HepG2 (cell line): ENCODE results near the gene UBC. TPM values are rescaled to one million over a fixed set of nuclear protein-coding genes. Genes with fewer than 3 reads are reported as not detected.

Experiments used
- ATAC-seq: fragments of 200-7000 bp; cut with Tn5 transposase; 3 replicates; pipeline ENCODE4 v1.9.1; 2020; ENCODE audit warnings: mild to moderate bottlenecking, moderate library complexity
- BruUV-seq: library from RNA; stranded (reverse); fragments of 400-500 nt; replicated peaks from 2 replicates; lab custom pipeline; 2021; lab: Mats Ljungman, UMichigan
- CTCF ChIA-PET: fragments of 300-600 bp; formaldehyde crosslinking; extraction: SDS; loops from one replicate; lab custom pipeline; 2021; ENCODE audit warnings: low total read pairs, inconsistent platforms, low intra/inter-chr PET ratio; lab: Yijun Ruan, JAX
- POLR2A ChIA-PET: fragments of 350-600 bp; sonication (Branson Sonifier 250); formaldehyde crosslinking; loops from one replicate; lab custom pipeline; 2020; ENCODE audit warnings: antibody characterized with exemption, inconsistent platforms; lab: Yijun Ruan, JAX
- DNase-seq: peaks from one replicate; pipeline ENCODE4 v3.0.0-alpha.2; 2015; ENCODE audit warnings: low spot score
- FAIRE-seq: peaks from 3 replicates; lab custom pipeline; 2011; peaks lifted over from hg19 to GRCh38; lab: Jason Lieb, UNC
- H2AFZ ChIP-seq: one replicate; pipeline ENCODE4 v1.6.1; 2011; ENCODE audit warnings: low read length, inconsistent platforms
- H3K27ac ChIP-seq: fragments of 300-600 bp; 3 replicates; pipeline ENCODE4 v1.8.0; 2011; ENCODE audit warnings: mixed run types, mild to moderate bottlenecking, mixed read lengths, low read length, inconsistent platforms; ENCODE audit not compliant: insufficient read depth; ENCODE audit errors: extremely low read length
- H3K27me3 ChIP-seq, 2 experiments: fragments of 200-600 bp in 1 of 2; 2 replicates in 1 of 2; 3 replicates in 1 of 2; pipeline versions ENCODE4 v1.6.0 to v1.8.0; 2011; ENCODE audit warnings: low read length in 2 of 2, mild to moderate bottlenecking in 2 of 2, moderate library complexity in 2 of 2, inconsistent platforms in 1 of 2; ENCODE audit not compliant: insufficient read depth in 2 of 2, control insufficient read depth in 1 of 2
- H3K36me3 ChIP-seq, 2 experiments: fragments of 200-600 bp in 1 of 2; replicated peaks in 1 of 2; 2 replicates in 1 of 2; 3 replicates in 1 of 2; pipeline versions ENCODE4 v1.5.1 to v1.8.0; 2011; ENCODE audit warnings: low read length in 2 of 2, inconsistent platforms in 1 of 2; ENCODE audit not compliant: insufficient read depth in 2 of 2, control insufficient read depth in 1 of 2
- H3K4me1 ChIP-seq: 2 replicates; pipeline ENCODE4 v1.5.1; 2012; ENCODE audit warnings: low read length, inconsistent platforms; ENCODE audit not compliant: insufficient read depth
- H3K4me2 ChIP-seq: 2 replicates; pipeline ENCODE4 v1.6.0; 2011; ENCODE audit warnings: low read depth, low read length, inconsistent platforms
- H3K4me3 ChIP-seq, 3 experiments: fragments of 200-600 bp in 1 of 3; sonication (generic), shearing (Covaris generic) in 1 of 3; replicated peaks in 1 of 3; 2 replicates each; pipeline ENCODE4 v1.5.1; 2011 to 2016; ENCODE audit warnings: low read length in 3 of 3, inconsistent platforms in 2 of 3, low read depth in 2 of 3, mild to moderate bottlenecking in 2 of 3, control low read depth in 1 of 3, mixed read lengths in 1 of 3; ENCODE audit not compliant: insufficient read depth in 1 of 3
- H3K79me2 ChIP-seq: one replicate; pipeline ENCODE4 v1.6.1; 2011; ENCODE audit warnings: low read length, inconsistent platforms; ENCODE audit not compliant: insufficient read depth
- H3K9ac ChIP-seq: 2 replicates; pipeline ENCODE4 v1.6.0; 2011; ENCODE audit warnings: mild to moderate bottlenecking, low read depth, low read length, inconsistent platforms; ENCODE audit not compliant: insufficient read depth
- H3K9me3 ChIP-seq: 2 replicates; pipeline ENCODE4 v1.5.1; 2012; ENCODE audit warnings: mild to moderate bottlenecking, low read length
- H4K20me1 ChIP-seq: 2 replicates; pipeline ENCODE4 v1.6.0; 2011; ENCODE audit warnings: inconsistent platforms, mild to moderate bottlenecking, low read length, moderate library complexity; ENCODE audit not compliant: insufficient read depth
- ERF ChIP-seq: IDR thresholded peaks from 2 replicates; pipeline ENCODE4 v1.6.1; 2018; ENCODE audit warnings: missing biosample characterization, missing genetic modification reagents
- FOXK1 ChIP-seq: sonication (generic); formaldehyde crosslinking; IDR thresholded peaks from 2 replicates; pipeline ENCODE4 v1.4.0; 2020; ENCODE audit warnings: low read depth, missing genetic modification reagents, borderline replicate concordance
- KAT2B ChIP-seq: fragments of 150-350 bp; IDR thresholded peaks from 2 replicates; pipeline ENCODE4 v1.6.1; 2014; ENCODE audit warnings: low read depth, low read length, borderline replicate concordance
- MED1 ChIP-seq: sonication (generic); formaldehyde crosslinking; IDR thresholded peaks from 2 replicates; pipeline ENCODE4 v1.4.0; 2020; ENCODE audit warnings: missing genetic modification reagents
- NR2F1 ChIP-seq, 2 experiments: fragments of 450-650 bp in 1 of 2; formaldehyde crosslinking in 1 of 2; IDR thresholded peaks; 2 replicates each; pipeline versions ENCODE4 v1.5.0 to v1.6.1; 2016 to 2020; ENCODE audit warnings: mild to moderate bottlenecking in 1 of 2, missing compliant biosample characterization in 1 of 2, missing genetic modification reagents in 1 of 2, moderate library complexity in 1 of 2
- RELA ChIP-seq: sonication (generic); formaldehyde crosslinking; IDR thresholded peaks from 2 replicates; pipeline ENCODE4 v1.4.0; 2020; ENCODE audit warnings: missing genetic modification reagents
- XBP1 ChIP-seq: sonication (generic); formaldehyde crosslinking; IDR thresholded peaks from 2 replicates; pipeline ENCODE4 v1.5.0; 2020; ENCODE audit warnings: missing genetic modification reagents
- ZNF121 ChIP-seq: sonication (generic); formaldehyde crosslinking; IDR thresholded peaks from 2 replicates; pipeline ENCODE4 v1.5.0; 2020; ENCODE audit warnings: mild to moderate bottlenecking, missing genetic modification reagents
- ZNF263 ChIP-seq: sonication (generic); formaldehyde crosslinking; IDR thresholded peaks from 2 replicates; pipeline ENCODE4 v1.4.0; 2020; ENCODE audit warnings: missing genetic modification reagents
- ZNF343 ChIP-seq: sonication (generic); formaldehyde crosslinking; IDR thresholded peaks from 2 replicates; pipeline ENCODE4 v1.4.0; 2020; ENCODE audit warnings: mild to moderate bottlenecking, missing genetic modification reagents
- ZNF431 ChIP-seq: sonication (generic); formaldehyde crosslinking; IDR thresholded peaks from 2 replicates; pipeline ENCODE4 v1.9.0; 2022; ENCODE audit warnings: missing genetic modification reagents, low read depth, mild to moderate bottlenecking, borderline replicate concordance
- ZNF567 ChIP-seq: sonication (generic); formaldehyde crosslinking; IDR thresholded peaks from 2 replicates; pipeline ENCODE4 v1.8.1; 2023; ENCODE audit warnings: mild to moderate bottlenecking, missing genetic modification reagents, borderline replicate concordance
- ZNF614 ChIP-seq: IDR thresholded peaks from 2 replicates; pipeline ENCODE4 v1.6.1; 2018; ENCODE audit warnings: missing biosample characterization, missing genetic modification reagents, inconsistent platforms, borderline replicate concordance
- ZNF629 ChIP-seq: sonication (generic); formaldehyde crosslinking; conservative IDR thresholded peaks from 2 replicates; pipeline ENCODE4 v1.5.0; 2020; ENCODE audit warnings: missing genetic modification reagents
- ZSCAN12 ChIP-seq: sonication (generic); formaldehyde crosslinking; IDR thresholded peaks from 2 replicates; pipeline ENCODE4 v1.9.0; 2021; ENCODE audit warnings: mild to moderate bottlenecking, missing genetic modification reagents
- ZSCAN30 ChIP-seq: sonication (generic); formaldehyde crosslinking; IDR thresholded peaks from 2 replicates; pipeline ENCODE4 v1.5.0; 2020; ENCODE audit warnings: mild to moderate bottlenecking, missing genetic modification reagents
- WGBS: methylation state at CpG from one replicate; pipeline ENCODE4 v1.1.6; 2017; ENCODE audit warnings: low lambda C conversion rate; 5-methylcytosine and 5-hydroxymethylcytosine counted together
- in situ Hi-C: cut with HindIII; loops from 2 replicates; pipeline ENCODE4 v1.10.0; 2017; ENCODE audit warnings: low pct_unique_long_range_greater_than_20kb; ENCODE audit not compliant: extremely low pct_ligation_motif_present
- intact Hi-C: fragments of 100-400 bp; cut with micrococcal nuclease; formaldehyde crosslinking; loops from one replicate; pipeline ENCODE4 v1.10.0; 2022; ENCODE audit not compliant: unreplicated experiment
- polyA plus RNA-seq, 8 experiments: library from polyadenylated mRNA; depleted of rRNA in 3 of 8; stranded (reverse) in 7 of 8; unstranded in 1 of 8; fragments of >200 nt; fragmentation: Illumina TruSeq in 4 of 8; extraction: Trizol in 4 of 8; gene quantifications; 2 replicates each; pipeline versions ENCODE4 v1.2.1 to v1.2.3, GENCODE V29; 2011 to 2016; ENCODE audit warnings: low read depth in 4 of 8, missing spikeins in 1 of 8, mixed read lengths in 1 of 8; ENCODE audit not compliant: insufficient read depth in 1 of 8
- total RNA-seq, 5 experiments: library from RNA; depleted of rRNA; stranded (reverse); fragments of >200 nt; fragmentation: Illumina TruSeq; extraction: Trizol; gene quantifications; 2 replicates each; pipeline ENCODE4 v1.2.3, GENCODE V29; 2016; ENCODE audit warnings: low read depth in 1 of 5
- TF ChIP-seq, protein P1 (sequence below): IDR thresholded peaks from 2 replicates; pipeline ENCODE4 v1.6.1; 2016; ENCODE audit warnings: mild to moderate bottlenecking

UBC gene
- total and polyA plus RNA-seq, 2 of the 13 experiments (the other 11 are each of a cell fraction or from before 2014, with no cell fraction given): 805 to 1,432 TPM

DNA sequence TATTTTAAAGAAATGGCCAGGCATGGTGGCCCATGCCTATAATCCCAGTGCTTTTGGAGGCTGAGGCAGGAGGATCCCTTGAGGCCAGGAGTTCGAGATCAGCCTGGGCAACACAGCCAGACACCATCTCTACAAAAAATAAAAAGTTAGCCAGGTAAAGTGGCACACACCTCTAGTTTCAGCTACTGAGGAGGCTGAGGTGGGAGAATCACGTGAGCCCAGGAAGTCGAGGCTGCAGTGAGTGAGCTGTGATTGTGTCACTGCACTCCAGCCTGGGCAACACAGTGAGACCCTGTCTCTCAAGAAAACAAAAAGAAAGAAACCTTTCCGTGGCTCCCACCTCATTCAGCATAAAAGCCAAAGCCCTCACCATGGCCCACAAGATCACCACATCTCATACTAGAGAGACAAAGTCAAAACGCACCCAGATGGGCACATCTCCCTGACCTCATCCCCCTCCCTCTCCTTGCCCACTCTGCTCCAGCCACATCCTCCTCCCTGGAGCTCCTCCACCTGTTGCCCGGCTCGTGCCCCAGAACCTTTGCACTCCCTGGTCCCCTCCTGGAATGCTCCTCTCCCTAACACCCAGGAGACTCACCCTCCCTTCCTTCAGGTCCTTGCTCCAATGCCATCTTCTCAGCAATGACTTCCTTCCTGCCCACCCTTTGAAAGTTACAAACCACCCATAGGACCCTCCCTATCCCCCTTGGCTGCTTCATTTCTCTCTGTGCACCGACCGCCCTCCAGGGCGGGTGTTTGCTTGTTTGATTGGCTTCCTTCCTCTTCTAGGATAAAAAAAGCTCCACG lies 46.0 kb downstream of the UBC start:
- no TSS peak for BruUV-seq
- in situ Hi-C loops: no loop called here
- H3K36me3 ChIP-seq: no peaks in the 10 kb centered on the region
- ChIA-PET POLR2A (no interaction called here), CTCF (no interaction called here)
- no peak overlapping the region for H2AFZ ChIP-seq
- TF ChIP-seq XBP1 (CRISPR knock-in tag) (no peak), ZNF343 (CRISPR knock-in tag) (no peak), ZNF121 (CRISPR knock-in tag) (peak; percentile 69; the same call in 1 of the 2 replicates), ZNF263 (CRISPR knock-in tag) (peak; percentile 73)
- no peak overlapping the region for H3K27ac ChIP-seq
- H3K4me3 ChIP-seq: no peak overlapping the region
- WGBS: 76% methylated on average over 11 of the region's 11 CpGs
- peaks cover 82% of the 10 kb centered on the region for H3K4me1 ChIP-seq
- H3K79me2 ChIP-seq: peaks cover 1% of the 10 kb centered on the region
- H4K20me1 ChIP-seq: no peaks in the 10 kb centered on the region
- H3K9me3 ChIP-seq: no peaks in the 10 kb centered on the region
- H3K9ac ChIP-seq: no peak overlapping the region
- no peak for ATAC-seq
- no peaks in the 10 kb centered on the region for H3K27me3 ChIP-seq
- no peak overlapping the region for H3K4me2 ChIP-seq
- intact Hi-C loops: no loop called here
- no peak for DNase-seq
- FAIRE-seq: no peak

DNA sequence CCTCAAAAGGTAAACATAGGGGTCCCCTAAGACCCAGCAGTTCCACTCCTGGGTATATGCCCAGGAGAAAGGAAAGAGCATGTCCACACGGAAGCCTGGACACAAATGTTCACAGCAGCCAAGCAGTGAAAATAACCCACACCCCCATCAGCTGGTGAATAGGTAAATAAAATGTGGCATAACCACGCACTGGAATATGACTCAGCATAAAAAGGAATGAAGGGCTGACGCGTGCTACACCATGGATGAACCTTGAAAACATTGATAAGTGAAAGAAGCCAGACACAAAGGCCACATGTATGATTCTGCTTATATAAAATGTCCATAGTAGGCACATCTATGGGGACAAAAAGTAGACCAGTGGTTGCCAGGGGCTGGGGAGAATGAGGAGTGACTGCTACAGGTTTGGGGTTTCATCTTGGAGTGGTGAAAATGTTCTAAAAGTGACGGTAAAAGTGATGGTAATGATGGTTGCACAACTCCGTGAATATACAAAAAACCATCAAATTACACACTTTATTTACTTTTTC lies 47.0 kb downstream of the UBC start:
- Histone ChIP-seq H4K20me1 (no peaks in the 10 kb centered on the region), H3K79me2 (peaks cover 11% of the 10 kb centered on the region), H3K4me2 (no peak overlapping the region), H3K4me3 (no peak overlapping the region), H3K9me3 (no peaks in the 10 kb centered on the region), H3K27me3 (no peaks in the 10 kb centered on the region; a peak in 1 of 5 replicates), H3K36me3 (no peaks in the 10 kb centered on the region), H3K4me1 (peaks cover 76% of the 10 kb centered on the region), H3K27ac (no peak overlapping the region), H2AFZ (no peak overlapping the region), H3K9ac (no peak overlapping the region)
- DNase-seq (peak; percentile 78), FAIRE-seq (no peak), ATAC-seq (no peak)
- POLR2A ChIA-PET: no interaction called here
- no TSS peak for BruUV-seq
- 40% methylated on average over 6 of the region's 6 CpGs for WGBS
- CTCF ChIA-PET: no interaction called here
- in situ Hi-C loops: no loop called here
- intact Hi-C loops: no loop called here
- TF ChIP-seq, protein P1, sequence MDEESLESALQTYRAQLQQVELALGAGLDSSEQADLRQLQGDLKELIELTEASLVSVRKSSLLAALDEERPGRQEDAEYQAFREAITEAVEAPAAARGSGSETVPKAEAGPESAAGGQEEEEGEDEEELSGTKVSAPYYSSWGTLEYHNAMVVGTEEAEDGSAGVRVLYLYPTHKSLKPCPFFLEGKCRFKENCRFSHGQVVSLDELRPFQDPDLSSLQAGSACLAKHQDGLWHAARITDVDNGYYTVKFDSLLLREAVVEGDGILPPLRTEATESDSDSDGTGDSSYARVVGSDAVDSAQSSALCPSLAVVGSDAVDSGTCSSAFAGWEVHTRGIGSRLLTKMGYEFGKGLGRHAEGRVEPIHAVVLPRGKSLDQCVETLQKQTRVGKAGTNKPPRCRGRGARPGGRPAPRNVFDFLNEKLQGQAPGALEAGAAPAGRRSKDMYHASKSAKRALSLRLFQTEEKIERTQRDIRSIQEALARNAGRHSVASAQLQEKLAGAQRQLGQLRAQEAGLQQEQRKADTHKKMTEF (CRISPR knock-in tag): 0 out of 2 replicates have a peak, but pooled peaks have one; percentile 29
- TF ChIP-seq FOXK1 (CRISPR knock-in tag) (peak; percentile 30; the same call in 1 of the 2 replicates), ZNF431 (CRISPR knock-in tag) (no peak), RELA (CRISPR knock-in tag) (no peak), MED1 (CRISPR knock-in tag) (0 out of 2 replicates have a peak, but pooled peaks have one; percentile 16), ZNF567 (no peak), KAT2B (no peak), ERF (peak; percentile 24; the same call in 1 of the 2 replicates), ZSCAN30 (CRISPR knock-in tag) (no peak), ZNF614 (CRISPR knock-in tag) (0 out of 2 replicates have a peak, but pooled peaks have one; percentile 17), ZNF629 (CRISPR knock-in tag) (no peak), ZSCAN12 (CRISPR knock-in tag) (no peak), NR2F1 (CRISPR knock-in tag; IDR thresholded peaks at IDR 0.05) (no peak)
